K562 (cell line): ENCODE data around the gene PRRX1.

Experiments
- DDX20 ChIP-seq: fragments of 450-650 bp; IDR thresholded peaks from 2 replicates; pipeline ENCODE4 v1.6.1; 2016; ENCODE audit warnings: missing genetic modification characterization, low read depth, mild to moderate bottlenecking, missing compliant biosample characterization, moderate library complexity
- PML ChIP-seq: IDR thresholded peaks from 2 replicates; pipeline ENCODE4 v1.6.1; 2012; ENCODE audit warnings: low read length, inconsistent platforms
- SP1 ChIP-seq: sonication (generic); formaldehyde crosslinking; IDR thresholded peaks from 2 replicates; pipeline ENCODE4 v1.8.1; 2022; ENCODE audit warnings: mild to moderate bottlenecking, missing genetic modification reagents
- ZNF224 ChIP-seq: sonication (generic); formaldehyde crosslinking; IDR thresholded peaks from 2 replicates; pipeline ENCODE4 v1.8.0; 2022; ENCODE audit warnings: mild to moderate bottlenecking, missing genetic modification reagents

DNA sequence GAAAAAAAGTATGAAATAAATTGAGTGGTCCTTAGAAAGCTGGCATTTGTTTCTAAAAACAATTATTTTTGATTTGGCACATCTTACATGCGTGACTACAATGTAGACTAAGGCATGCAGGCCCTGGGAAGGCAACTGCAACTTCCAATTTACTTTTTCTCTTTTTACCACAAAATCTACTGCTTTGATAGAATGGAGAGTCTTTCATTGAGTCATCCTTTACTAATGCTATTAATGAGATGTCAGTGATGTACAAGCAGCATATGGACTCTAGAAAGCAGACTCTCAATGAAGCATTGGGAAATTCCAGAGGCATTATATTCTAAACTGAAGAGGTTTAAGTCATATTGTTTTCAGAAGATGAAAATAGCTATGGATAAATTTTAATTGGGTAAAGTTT is 29.6 kb upstream of the PRRX1 start:
- TF ChIP-seq ZNF224 (CRISPR knock-in tag) (no peak), SP1 (no peak), DDX20 (tag) (no peak), PML (no peak)
